Measurements from ENCODE around the gene CT45A3.
"Not testable (repeated sequence)": the region's sequence is repeated elsewhere in the genome, so short reads cannot be mapped to it uniquely, and the experiment has no call there.

CT45A3 gene, protein sequence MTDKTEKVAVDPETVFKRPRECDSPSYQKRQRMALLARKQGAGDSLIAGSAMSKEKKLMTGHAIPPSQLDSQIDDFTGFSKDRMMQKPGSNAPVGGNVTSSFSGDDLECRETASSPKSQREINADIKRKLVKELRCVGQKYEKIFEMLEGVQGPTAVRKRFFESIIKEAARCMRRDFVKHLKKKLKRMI

DNA sequence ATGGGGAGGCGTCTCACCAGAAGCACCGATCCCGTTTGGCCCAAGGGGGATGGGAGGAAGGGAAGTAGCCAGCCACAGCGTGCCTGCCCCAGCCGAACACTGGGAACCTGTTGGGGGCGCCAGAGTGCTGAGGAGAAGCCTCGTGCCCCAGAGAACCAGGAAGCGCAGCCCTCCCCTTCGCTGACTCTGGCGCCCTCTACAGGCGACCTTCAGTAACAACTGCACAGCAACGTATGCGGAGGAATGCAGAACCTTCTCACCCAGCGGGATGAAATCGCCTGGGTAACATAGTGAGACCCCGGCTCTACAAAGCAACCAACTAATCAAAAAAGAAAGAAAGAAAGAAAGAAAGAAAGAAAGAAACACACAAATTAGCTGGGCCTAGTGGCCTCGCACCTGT lies at the start of gene CT45A3:
TSS of gene CT45A3 (minus strand) at position 101 of the 400 bp plus-strand sequence. CDS start 3,747 bp downstream, outside the sequence.
- DNase-seq, result not testable (repeated sequence)

DNA sequence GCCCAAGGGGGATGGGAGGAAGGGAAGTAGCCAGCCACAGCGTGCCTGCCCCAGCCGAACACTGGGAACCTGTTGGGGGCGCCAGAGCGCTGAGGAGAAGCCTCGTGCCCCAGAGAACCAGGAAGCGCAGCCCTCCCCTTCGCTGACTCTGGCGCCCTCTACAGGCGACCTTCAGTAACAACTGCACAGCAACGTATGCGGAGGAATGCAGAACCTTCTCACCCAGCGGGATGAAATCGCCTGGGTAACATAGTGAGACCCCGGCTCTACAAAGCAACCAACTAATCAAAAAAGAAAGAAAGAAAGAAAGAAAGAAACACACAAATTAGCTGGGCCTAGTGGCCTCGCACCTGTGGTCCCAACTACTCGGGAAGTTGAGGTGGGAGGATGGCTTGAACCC lies 34.7 kb upstream of the CT45A3 start, which contains the start of gene CT45A6:
TSS of gene CT45A6 (minus strand) at position 101 of the 400 bp plus-strand sequence. CDS start 3,794 bp downstream, outside the sequence.
- not testable (repeated sequence) for DNase-seq

DNA sequence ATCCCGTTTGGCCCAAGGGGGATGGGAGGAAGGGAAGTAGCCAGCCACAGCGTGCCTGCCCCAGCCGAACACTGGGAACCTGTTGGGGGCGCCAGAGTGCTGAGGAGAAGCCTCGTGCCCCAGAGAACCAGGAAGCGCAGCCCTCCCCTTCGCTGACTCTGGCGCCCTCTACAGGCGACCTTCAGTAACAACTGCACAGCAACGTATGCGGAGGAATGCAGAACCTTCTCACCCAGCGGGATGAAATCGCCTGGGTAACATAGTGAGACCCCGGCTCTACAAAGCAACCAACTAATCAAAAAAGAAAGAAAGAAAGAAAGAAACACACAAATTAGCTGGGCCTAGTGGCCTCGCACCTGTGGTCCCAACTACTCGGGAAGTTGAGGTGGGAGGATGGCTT lies 17.4 kb upstream of the CT45A3 start, which contains the start of gene CT45A5:
TSS of gene CT45A5 (minus strand) at position 101 of the 400 bp plus-strand sequence. CDS start 3,774 bp downstream, outside the sequence.
- DNase-seq, result not testable (repeated sequence)

DNA sequence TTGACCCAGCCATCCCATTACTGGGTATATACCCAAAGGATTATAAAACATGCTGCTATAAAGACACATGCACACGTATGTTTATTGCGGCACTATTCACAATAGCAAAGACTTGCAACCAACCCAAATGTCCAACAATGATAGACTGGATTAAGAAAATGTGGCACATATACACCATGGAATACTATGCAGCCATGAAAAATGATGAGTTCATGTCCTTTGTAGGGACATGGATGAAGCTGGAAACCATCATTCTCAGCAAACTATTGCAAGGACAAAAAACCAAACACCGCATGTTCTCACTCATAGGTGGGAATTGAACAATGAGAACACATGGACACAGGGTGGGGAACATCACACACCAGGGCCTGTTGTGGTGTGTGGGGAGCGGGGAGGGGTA lies 23.3 kb downstream of the CT45A3 start:
- not testable (repeated sequence) for DNase-seq

DNA sequence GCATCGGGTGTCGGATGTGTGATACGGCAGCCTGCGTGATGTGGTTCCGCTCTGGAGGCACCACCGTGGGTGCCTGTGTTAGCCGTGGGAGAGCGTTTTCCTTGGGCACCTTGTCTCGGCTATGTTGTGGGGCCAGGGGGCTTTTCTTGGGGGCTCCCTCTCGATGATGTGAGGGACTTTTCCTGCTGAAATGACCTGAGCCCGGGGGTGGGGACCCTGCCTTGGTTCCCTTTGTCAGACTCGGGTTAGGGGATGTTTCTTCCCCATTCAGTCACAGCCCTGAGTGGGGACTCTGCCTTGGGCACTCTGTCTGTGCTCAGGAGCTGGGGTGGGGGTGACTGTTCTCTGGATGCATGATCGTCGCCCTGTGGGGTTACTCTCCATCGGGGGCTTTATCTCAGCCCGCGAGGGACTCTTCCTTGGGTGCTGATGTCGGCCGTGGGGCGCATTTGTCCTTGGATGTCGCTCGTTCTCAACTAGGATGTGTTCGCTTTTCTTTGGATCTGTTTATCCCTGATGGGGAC lies 26.7 kb downstream of the CT45A3 start:
- DNase-seq, result no peak

DNA sequence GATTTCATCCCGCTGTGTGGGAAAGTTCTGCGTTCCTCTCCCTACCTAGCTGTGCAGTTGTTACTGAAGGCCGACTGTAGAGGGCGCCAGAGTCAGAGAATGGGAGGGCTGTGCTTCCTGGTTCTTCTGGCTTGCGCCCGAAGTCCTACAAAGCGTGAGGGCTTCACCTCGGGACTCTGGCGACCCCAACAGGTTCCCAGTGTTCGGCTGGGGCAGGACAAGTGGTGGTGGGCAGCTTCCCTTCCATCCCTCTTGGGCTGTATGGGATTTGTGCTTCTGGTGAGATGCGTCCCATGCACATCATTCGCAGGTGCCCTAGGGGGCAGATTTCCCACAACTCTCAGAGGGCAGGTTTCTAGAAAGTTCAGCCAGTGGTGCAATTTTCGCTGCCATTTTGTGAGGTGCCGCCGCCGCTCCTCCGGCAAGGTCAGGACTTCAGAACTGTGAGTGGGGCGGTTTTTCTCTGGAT lies 27.3 kb downstream of the CT45A3 start:
- no peak for DNase-seq

DNA sequence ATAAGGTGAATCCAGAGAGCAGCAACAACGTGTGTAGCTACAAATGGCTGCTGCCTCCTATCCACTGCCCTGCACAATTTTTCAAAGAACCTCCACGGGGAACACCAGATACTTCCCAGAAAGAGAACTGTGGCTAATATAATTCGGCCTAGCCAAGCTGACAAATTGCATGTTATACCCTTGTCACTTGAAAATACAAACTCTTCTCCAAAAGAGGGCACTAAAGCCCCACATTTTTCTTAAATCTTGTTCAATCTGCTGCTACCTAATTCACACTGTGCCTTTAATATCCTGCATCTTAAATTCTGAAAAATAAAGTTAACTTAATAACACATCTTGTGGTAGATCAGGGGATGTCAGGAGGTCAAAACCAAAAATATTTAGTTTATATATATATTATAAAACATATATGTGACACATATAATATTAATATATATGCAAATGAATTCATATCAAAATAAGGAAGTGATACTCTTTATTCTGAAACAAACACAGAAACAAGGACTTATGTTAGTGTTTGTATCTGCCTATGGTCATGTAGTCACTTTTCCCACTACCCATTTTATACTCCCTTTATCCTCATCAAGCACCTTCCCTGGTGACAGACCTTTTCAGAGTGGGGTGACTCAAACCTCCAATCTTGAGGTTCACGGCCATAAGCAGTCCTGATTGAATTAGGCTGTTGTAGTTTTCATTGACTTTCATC lies 30.5 kb downstream of the CT45A3 start:
- DNase-seq, result no peak

DNA sequence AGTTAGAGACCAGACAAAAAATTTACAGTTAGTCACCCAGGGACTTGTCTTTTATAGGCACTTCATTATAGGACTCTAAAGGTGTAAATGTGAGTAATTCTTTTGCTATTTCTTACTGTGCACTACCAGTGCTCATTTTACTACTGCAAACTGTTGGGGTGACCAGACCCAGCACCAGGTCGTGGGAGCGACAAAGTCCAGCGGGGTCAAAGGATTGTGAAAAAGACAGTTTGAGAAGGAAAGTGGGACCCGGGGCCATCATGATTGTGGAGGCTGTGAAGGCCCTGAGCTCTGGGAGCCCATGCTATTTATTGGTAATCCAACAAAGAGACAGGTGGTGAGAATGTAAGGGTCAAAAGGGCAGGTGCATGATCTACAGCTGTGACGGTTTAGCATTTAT lies 33.3 kb downstream of the CT45A3 start:
- not testable (repeated sequence) for DNase-seq

DNA sequence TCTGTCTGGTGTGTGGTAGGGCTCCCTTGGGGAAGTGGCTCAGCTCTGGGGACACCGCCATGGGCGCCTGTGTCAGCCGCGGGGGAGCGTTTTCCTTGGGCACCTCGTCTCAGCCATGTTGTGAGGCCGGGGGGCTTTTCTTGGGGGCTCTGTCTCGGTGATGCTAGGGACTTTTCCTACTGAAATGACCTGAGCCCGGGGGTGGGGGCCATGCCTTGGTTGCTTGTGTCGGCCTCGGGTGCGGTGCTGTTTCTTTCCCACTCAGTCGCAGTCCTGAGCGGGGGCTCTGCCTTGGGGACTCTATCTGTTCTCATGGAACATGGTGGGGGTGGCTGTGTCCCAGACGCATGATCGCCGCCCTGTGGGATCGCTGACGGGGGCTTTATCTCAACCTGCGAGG lies 54.2 kb downstream of the CT45A3 start:
- DNase-seq, result no peak

DNA sequence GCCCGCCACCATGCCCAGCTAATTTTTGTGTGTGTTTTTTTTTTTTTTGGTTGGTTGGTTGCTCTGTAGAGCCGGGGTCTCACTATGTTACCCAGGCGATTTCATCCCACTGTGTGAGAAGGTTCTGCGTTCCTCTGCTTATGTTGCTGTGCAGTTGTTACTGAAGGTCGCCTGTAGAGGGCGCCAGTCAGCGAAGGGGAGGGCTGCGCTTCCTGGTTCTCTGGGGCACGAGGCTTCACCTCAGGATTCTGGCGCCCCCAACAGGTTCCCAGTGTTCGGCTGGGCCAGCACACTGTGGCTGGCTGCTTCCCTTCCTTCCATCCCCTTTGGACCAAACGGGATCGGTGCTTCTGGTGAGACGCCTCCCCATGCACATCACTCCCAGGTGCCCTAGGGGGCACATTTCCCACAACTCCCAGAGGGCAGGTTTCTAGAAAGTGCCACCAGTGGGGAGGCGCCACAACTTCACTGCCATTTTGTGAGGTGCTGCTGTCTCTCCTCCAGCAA lies 54.8 kb downstream of the CT45A3 start, which contains the start of gene CT45A1:
TSS of gene CT45A1 (plus strand) at position 457 of the 507 bp plus-strand sequence. CDS start 5,302 bp downstream, outside the sequence.
- not testable (repeated sequence) for DNase-seq
